Measurements from ENCODE around the gene FNBP1L.

The FNBP1L gene

DNA sequence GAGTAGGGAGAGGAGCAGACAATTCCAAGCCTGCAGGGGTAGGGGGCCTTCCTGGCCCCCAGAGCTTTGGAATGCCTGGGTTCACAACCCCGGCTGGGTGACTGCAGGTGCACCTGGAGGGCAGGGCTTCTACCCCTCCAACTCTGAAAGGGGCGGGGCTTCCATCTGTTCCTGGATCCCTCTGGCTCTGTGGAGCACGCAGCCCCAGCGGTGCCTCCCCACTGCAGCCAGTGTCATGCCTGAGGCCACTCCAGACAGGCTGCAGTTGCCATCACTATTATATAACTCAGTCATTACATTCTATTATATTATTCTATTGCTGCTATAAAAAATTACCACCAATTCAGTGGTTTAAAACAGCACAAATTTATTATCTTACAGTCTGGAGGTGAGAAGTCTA is 12.5 kb upstream of the FNBP1L start:
- Mint-ChIP-seq H3K27ac (no peak overlapping the region), H3K4me3 (no peak overlapping the region), H3K4me1 (ENCODE audit: low read depth in 2 of 2) (no peaks in the 10 kb centered on the region), H3K36me3 (ENCODE audit: insufficient read depth) (peaks cover 3% of the 10 kb centered on the region), H3K9me3 (no peaks in the 10 kb centered on the region), H3K27me3 (peaks cover 9 to 24% of the 10 kb centered on the region in 2 donors)
- ATAC-seq (replicated peaks) (no peak), DNase-seq (no peak)

- H3K27ac Mint-ChIP-seq: no peak overlapping the region
- H3K4me3 Mint-ChIP-seq: no peak overlapping the region
Measured at GRCh38 chr1:93436496-93436895, 11.4 kb upstream of the FNBP1L start.

GRCh38 chr1:93437976-93438605 is 9.8 kb upstream of the FNBP1L start:
- Mint-ChIP-seq H3K9me3 (no peaks in the 10 kb centered on the region), H3K4me1 (ENCODE audit: low read depth in 2 of 2) (no peaks in the 10 kb centered on the region), H3K27ac (no peak overlapping the region), H3K4me3 (no peak overlapping the region), H3K36me3 (ENCODE audit: insufficient read depth) (peaks cover 3% of the 10 kb centered on the region), H3K27me3 (peaks cover 13 to 24% of the 10 kb centered on the region in 2 donors)
- ATAC-seq (replicated peaks) (peak; percentile 62), DNase-seq (no peak)

More at GRCh38 chr1:93436496-93436895, 11.4 kb upstream of the FNBP1L start:
- ATAC-seq (replicated peaks) (no peak), DNase-seq (no peak)
- no peaks in the 10 kb centered on the region for H3K9me3 Mint-ChIP-seq
- no peaks in the 10 kb centered on the region for H3K4me1 Mint-ChIP-seq (ENCODE audit: low read depth in 2 of 2)
- H3K27me3 Mint-ChIP-seq: peaks cover 6 to 24% of the 10 kb centered on the region in 2 donors
- peaks cover 3% of the 10 kb centered on the region for H3K36me3 Mint-ChIP-seq (ENCODE audit: insufficient read depth)

DNA sequence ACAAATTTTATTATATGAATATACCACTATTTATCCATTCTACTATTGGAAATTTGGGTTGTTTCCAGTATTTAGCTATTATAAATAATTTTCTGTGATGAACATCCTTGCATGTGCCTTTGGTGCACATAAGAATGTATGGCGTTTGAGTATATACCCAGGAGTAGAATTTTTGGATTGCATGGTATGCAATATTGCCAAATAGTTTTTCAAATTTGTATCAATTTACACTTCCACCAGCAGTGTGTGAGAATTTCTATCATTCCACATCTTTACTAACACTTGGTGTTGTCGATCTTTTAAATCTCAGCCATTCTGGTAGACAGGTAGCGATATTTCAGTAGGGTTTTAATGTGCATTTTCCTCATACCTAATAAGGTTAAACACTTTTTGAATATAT is 9.2 kb upstream of the FNBP1L start:
- ATAC-seq (replicated peaks): no peak
- Mint-ChIP-seq H3K27me3 (peaks cover 19 to 24% of the 10 kb centered on the region in 2 donors), H3K27ac (no peak overlapping the region), H3K4me1 (ENCODE audit: low read depth in 2 of 2) (no peaks in the 10 kb centered on the region), H3K36me3 (ENCODE audit: insufficient read depth) (peaks cover 3% of the 10 kb centered on the region), H3K4me3 (no peak overlapping the region), H3K9me3 (no peaks in the 10 kb centered on the region)
- DNase-seq: no peak

- no peaks in the 10 kb centered on the region for H3K4me1 Mint-ChIP-seq (ENCODE audit: low read depth in 2 of 2)
- no peak for DNase-seq
- H3K36me3 Mint-ChIP-seq (ENCODE audit: insufficient read depth): no peaks in the 10 kb centered on the region
- ATAC-seq (replicated peaks): no peak
- H3K4me3 Mint-ChIP-seq: no peak overlapping the region
- no peaks in the 10 kb centered on the region for H3K9me3 Mint-ChIP-seq
- no peak overlapping the region for H3K27ac Mint-ChIP-seq
- H3K27me3 Mint-ChIP-seq: peaks cover 16 to 19% of the 10 kb centered on the region in 2 donors
Measured at GRCh38 chr1:93440272-93440671, 7.6 kb upstream of the FNBP1L start.

DNA sequence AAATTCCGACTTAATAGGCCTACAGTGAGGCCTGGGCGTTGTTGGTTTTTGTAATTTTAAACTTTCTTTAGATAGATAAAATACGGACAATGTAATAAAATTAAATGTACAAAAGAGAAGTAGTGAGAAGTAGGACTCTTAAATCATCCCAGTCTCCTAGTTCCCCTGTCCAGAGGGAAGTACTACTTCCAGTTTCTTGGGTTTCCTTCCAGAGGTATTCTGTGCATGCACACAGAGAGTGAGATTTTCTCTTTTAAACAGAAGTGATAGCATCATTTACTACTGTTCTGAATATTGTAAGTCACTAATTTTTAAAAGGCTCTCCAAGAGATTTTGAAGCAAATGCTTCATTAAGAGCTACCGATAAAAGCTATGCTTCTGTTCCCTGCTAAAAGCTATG is 7.2 kb upstream of the FNBP1L start:
- H3K27me3 Mint-ChIP-seq: peaks cover 19 to 20% of the 10 kb centered on the region in 2 donors
- no peaks in the 10 kb centered on the region for H3K36me3 Mint-ChIP-seq (ENCODE audit: insufficient read depth)
- H3K4me3 Mint-ChIP-seq: no peak overlapping the region
- DNase-seq (no peak), ATAC-seq (replicated peaks) (no peak)
- no peaks in the 10 kb centered on the region for H3K4me1 Mint-ChIP-seq (ENCODE audit: low read depth in 2 of 2)
- H3K9me3 Mint-ChIP-seq: no peaks in the 10 kb centered on the region
- H3K27ac Mint-ChIP-seq: no peak overlapping the region

GRCh38 chr1:93441589-93441988 is 6.3 kb upstream of the FNBP1L start:
- no peak overlapping the region for H3K27ac Mint-ChIP-seq
- no peaks in the 10 kb centered on the region for H3K9me3 Mint-ChIP-seq
- no peaks in the 10 kb centered on the region for H3K36me3 Mint-ChIP-seq (ENCODE audit: insufficient read depth)
- no peak for ATAC-seq (replicated peaks)
- H3K4me1 Mint-ChIP-seq (ENCODE audit: low read depth in 2 of 2): no peaks in the 10 kb centered on the region
- H3K27me3 Mint-ChIP-seq: peaks cover 24 to 29% of the 10 kb centered on the region in 2 donors
- H3K4me3 Mint-ChIP-seq: no peak overlapping the region
- no peak for DNase-seq

DNA sequence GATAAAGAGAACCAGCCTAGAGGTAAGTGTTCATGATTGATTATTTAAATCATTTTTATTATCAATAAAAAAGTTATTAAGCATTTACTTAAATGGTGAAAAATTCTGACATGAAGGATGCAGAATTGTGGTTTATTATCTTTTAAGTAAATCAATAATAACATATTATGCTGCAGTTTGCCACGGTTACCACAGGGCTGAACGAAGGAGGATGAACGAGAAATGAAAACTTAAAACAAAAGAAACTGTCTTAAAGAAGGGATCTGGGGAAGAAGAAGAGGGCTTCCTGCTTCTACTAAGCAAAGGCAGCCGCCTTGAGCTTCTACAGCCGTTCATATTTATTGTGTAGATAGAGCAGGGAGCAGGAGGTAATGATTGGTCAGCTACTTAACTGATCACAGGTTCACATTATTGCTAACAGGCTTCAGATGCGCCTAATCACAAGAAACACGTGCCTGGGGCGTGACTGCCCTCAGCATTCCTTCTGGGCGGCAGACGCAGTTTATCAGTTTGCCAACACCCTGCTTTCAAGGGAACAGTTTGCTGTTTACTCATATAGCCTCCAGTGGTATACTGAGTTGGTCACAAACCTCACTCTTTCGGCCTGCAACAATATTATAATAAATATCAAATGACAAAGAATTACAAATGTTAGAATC is 5.8 kb upstream of the FNBP1L start:
- H3K9me3 Mint-ChIP-seq: no peaks in the 10 kb centered on the region

DNA sequence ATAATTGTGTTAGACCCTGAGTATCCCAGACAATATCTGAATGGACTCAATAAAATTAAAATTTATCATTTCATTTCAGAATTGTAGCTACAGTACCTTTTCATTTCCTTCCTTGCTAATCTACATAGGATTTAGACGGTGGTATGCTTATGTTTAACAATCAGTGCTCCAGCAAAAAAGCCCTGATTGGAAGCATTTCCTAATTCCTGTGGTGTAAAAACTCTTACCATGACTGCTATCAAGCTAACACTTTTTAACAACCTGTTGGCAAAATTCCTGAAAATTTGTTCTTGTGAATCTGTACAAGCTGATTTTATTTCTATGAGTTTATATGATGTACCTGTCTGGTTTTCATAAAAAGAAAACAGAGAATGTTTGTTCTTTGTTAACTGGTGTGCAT is 5.2 kb upstream of the FNBP1L start:
- peaks cover 3 to 9% of the 10 kb centered on the region in 2 donors for H3K4me1 Mint-ChIP-seq (ENCODE audit: low read depth in 2 of 2)
- no peak overlapping the region for H3K4me3 Mint-ChIP-seq
- H3K27ac Mint-ChIP-seq: no peak overlapping the region
- no peak for DNase-seq
- peaks cover 36 to 41% of the 10 kb centered on the region in 2 donors for H3K27me3 Mint-ChIP-seq
- ATAC-seq (replicated peaks): no peak
- no peaks in the 10 kb centered on the region for H3K9me3 Mint-ChIP-seq
- no peaks in the 10 kb centered on the region for H3K36me3 Mint-ChIP-seq (ENCODE audit: insufficient read depth)

More for the DNA sequence above, 5.8 kb upstream of the FNBP1L start:
- H3K27ac Mint-ChIP-seq: no peak overlapping the region
- no peaks in the 10 kb centered on the region for H3K36me3 Mint-ChIP-seq (ENCODE audit: insufficient read depth)
- peaks cover under 1 to 3% of the 10 kb centered on the region in 2 donors for H3K4me1 Mint-ChIP-seq (ENCODE audit: low read depth in 2 of 2)
- H3K4me3 Mint-ChIP-seq: no peak overlapping the region
- DNase-seq (no peak), ATAC-seq (replicated peaks) (no peak)
- peaks cover 30 to 35% of the 10 kb centered on the region in 2 donors for H3K27me3 Mint-ChIP-seq

DNA sequence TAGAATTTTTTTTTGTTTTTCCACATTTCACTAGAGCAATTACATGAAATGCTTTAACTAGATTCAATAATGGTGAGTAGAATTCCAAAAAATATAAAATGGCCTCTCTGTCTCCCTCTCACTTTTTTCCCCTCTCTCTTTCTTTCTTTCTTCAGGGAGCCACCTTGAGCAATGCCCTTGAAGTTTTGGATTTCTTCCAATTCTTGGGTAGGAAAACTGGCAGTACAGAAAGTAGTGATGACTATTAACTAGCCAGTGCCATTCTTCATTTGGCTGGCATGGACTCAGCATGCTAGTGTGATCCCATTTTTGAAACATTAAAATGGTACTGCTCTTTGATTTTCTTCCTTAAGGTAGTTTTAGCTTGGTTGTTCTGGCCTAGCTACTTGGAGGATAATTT is 4.5 kb upstream of the FNBP1L start:
- H3K4me1 Mint-ChIP-seq (ENCODE audit: low read depth in 2 of 2): peaks cover 3 to 9% of the 10 kb centered on the region in 2 donors
- H3K4me3 Mint-ChIP-seq: no peak overlapping the region
- ATAC-seq (replicated peaks) (no peak), DNase-seq (no peak)
- no peaks in the 10 kb centered on the region for H3K36me3 Mint-ChIP-seq (ENCODE audit: insufficient read depth)
- H3K27me3 Mint-ChIP-seq: peaks cover 36 to 46% of the 10 kb centered on the region in 2 donors
- no peak overlapping the region for H3K27ac Mint-ChIP-seq
- no peaks in the 10 kb centered on the region for H3K9me3 Mint-ChIP-seq

- DNase-seq (no peak), ATAC-seq (replicated peaks) (no peak)
- Mint-ChIP-seq H3K36me3 (ENCODE audit: insufficient read depth) (no peaks in the 10 kb centered on the region), H3K9me3 (no peaks in the 10 kb centered on the region), H3K4me1 (ENCODE audit: low read depth in 2 of 2) (peaks cover 10 to 18% of the 10 kb centered on the region in 2 donors), H3K4me3 (peak overlapping the region; percentile 89 to 90), H3K27me3 (peaks cover 51 to 58% of the 10 kb centered on the region in 2 donors), H3K27ac (no peak overlapping the region)
Measured at GRCh38 chr1:93446837-93447451, 974 bp upstream of the FNBP1L start.

GRCh38 chr1:93448292-93448982 is 519 bp downstream of the FNBP1L start:
- Mint-ChIP-seq H3K4me1 (ENCODE audit: low read depth in 2 of 2) (peaks cover 10 to 18% of the 10 kb centered on the region in 2 donors), H3K9me3 (no peaks in the 10 kb centered on the region), H3K27me3 (peaks cover 59 to 73% of the 10 kb centered on the region in 2 donors), H3K27ac (peak overlapping the region in 1 of 2 donors; percentile 69), H3K4me3 (peak overlapping the region; percentile 89 to 90), H3K36me3 (ENCODE audit: insufficient read depth) (no peaks in the 10 kb centered on the region)
- DNase-seq: no peak
- peak; percentile 47 for ATAC-seq (replicated peaks)

DNA sequence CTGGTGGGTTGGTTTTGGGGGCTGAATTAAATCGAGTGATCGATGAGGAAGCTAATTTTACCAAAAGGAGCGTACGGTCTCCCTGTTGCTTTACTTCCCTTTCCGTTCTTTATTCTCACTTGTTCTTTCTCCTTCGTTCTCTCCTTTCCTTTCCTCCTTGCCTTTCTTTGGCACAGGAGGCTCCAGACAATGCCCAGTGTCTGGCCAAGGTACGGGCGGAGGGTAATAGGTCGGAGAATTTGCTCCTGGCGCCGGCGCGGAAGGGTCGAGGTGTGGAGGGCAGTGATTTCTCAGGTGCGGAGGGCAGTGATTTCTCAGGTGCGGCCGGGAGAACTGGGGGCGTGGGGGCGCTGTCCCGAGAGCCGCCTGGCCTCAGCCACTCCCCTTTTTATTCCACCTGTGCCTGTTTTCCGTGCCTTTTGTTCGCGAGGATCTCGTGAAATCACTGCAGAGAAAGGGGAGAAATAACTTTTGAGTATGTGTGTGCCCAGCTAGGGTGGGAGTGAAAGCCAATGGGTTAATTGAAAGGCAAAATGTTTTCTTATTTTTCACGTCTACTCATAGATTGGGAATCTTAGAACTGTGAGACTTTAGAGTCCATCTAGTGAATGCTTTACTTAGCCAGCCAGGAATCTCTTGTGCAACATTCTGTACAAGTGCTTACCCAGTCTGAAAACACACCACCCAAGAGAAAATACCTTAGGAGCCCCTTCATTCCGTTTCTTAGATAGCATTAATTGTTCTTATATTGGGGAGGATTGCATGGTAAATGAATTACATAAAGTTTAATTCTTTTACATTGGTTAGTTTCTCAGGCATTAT is 1.3 kb downstream of the FNBP1L start:
- H3K9me3 Mint-ChIP-seq: no peaks in the 10 kb centered on the region
- H3K4me3 Mint-ChIP-seq: peak overlapping the region; percentile 89 to 90
- H3K27me3 Mint-ChIP-seq: peaks cover 63 to 81% of the 10 kb centered on the region in 2 donors
- H3K36me3 Mint-ChIP-seq (ENCODE audit: insufficient read depth): no peaks in the 10 kb centered on the region
- H3K27ac Mint-ChIP-seq: peak overlapping the region in 1 of 2 donors; percentile 69
- ATAC-seq (replicated peaks) (no peak), DNase-seq (no peak)
- peaks cover 10 to 18% of the 10 kb centered on the region in 2 donors for H3K4me1 Mint-ChIP-seq (ENCODE audit: low read depth in 2 of 2)

Measured in effector memory CD8-positive, alpha-beta T cell (primary cell).